ENCODE data around the gene FOSB. TPM values are rescaled to one million over a fixed set of nuclear protein-coding genes. Genes with fewer than 3 reads are reported as not detected.

The FOSB gene
- total and polyA plus RNA-seq, 2 experiments from 2014 or later = 0.55 to 1.9 TPM

DNA sequence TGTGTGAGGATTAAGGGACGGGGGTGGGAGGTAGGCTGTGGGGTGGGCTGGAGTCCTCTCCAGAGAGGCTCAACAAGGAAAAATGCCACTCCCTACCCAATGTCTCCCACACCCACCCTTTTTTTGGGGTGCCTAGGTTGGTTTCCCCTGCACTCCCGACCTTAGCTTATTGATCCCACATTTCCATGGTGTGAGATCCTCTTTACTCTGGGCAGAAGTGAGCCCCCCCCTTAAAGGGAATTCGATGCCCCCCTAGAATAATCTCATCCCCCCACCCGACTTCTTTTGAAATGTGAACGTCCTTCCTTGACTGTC is 5.5 kb downstream of the FOSB start:
- no peaks in the 10 kb centered on the region for H4K20me1 ChIP-seq (replicated peaks; ENCODE audit: insufficient read depth)
- H3F3A ChIP-seq (replicated peaks; ENCODE audit: low read depth) = peaks cover 10% of the 10 kb centered on the region
- no peak overlapping the region for H2AFZ ChIP-seq
- Mint-ChIP-seq H3K4me3 (peak overlapping the region; percentile 56), H3K9me3 (no peaks in the 10 kb centered on the region), H3K27me3 (ENCODE audit: insufficient read depth, low read depth, poor library complexity) (peaks cover 46% of the 10 kb centered on the region), H3K4me1 (peaks cover 31% of the 10 kb centered on the region), H3K36me3 (ENCODE audit: low read depth) (no peaks in the 10 kb centered on the region; the same call in 2 of the 3 replicates), H3K27ac (no peak overlapping the region; the same call in 1 of the 2 replicates)
- peak overlapping the region; percentile 76 for H3K4me3 ChIP-seq
- TF ChIP-seq ETS1 (IDR thresholded peaks at IDR 0.05) = no peak
- TF ChIP-seq, protein P1, sequence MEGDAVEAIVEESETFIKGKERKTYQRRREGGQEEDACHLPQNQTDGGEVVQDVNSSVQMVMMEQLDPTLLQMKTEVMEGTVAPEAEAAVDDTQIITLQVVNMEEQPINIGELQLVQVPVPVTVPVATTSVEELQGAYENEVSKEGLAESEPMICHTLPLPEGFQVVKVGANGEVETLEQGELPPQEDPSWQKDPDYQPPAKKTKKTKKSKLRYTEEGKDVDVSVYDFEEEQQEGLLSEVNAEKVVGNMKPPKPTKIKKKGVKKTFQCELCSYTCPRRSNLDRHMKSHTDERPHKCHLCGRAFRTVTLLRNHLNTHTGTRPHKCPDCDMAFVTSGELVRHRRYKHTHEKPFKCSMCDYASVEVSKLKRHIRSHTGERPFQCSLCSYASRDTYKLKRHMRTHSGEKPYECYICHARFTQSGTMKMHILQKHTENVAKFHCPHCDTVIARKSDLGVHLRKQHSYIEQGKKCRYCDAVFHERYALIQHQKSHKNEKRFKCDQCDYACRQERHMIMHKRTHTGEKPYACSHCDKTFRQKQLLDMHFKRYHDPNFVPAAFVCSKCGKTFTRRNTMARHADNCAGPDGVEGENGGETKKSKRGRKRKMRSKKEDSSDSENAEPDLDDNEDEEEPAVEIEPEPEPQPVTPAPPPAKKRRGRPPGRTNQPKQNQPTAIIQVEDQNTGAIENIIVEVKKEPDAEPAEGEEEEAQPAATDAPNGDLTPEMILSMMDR (conservative IDR thresholded peaks at IDR 0.05; ENCODE audit: low read depth in 2 of 2) = no peak
- TF ChIP-seq STAT1 (IDR thresholded peaks at IDR 0.05; ENCODE audit: unreplicated experiment) = no peak
- no peak for TF ChIP-seq EZH2 (IDR thresholded peaks at IDR 0.05; ENCODE audit: low read depth, unreplicated experiment)
- no peak for TF ChIP-seq EZH2phosphoT487 (IDR thresholded peaks at IDR 0.05; ENCODE audit: unreplicated experiment)
- TF ChIP-seq, protein P2, sequence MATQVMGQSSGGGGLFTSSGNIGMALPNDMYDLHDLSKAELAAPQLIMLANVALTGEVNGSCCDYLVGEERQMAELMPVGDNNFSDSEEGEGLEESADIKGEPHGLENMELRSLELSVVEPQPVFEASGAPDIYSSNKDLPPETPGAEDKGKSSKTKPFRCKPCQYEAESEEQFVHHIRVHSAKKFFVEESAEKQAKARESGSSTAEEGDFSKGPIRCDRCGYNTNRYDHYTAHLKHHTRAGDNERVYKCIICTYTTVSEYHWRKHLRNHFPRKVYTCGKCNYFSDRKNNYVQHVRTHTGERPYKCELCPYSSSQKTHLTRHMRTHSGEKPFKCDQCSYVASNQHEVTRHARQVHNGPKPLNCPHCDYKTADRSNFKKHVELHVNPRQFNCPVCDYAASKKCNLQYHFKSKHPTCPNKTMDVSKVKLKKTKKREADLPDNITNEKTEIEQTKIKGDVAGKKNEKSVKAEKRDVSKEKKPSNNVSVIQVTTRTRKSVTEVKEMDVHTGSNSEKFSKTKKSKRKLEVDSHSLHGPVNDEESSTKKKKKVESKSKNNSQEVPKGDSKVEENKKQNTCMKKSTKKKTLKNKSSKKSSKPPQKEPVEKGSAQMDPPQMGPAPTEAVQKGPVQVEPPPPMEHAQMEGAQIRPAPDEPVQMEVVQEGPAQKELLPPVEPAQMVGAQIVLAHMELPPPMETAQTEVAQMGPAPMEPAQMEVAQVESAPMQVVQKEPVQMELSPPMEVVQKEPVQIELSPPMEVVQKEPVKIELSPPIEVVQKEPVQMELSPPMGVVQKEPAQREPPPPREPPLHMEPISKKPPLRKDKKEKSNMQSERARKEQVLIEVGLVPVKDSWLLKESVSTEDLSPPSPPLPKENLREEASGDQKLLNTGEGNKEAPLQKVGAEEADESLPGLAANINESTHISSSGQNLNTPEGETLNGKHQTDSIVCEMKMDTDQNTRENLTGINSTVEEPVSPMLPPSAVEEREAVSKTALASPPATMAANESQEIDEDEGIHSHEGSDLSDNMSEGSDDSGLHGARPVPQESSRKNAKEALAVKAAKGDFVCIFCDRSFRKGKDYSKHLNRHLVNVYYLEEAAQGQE (IDR thresholded peaks at IDR 0.05; ENCODE audit: unreplicated experiment) = no peak
- TF ChIP-seq CREB1 (CRISPR knock-in tag; IDR thresholded peaks at IDR 0.05; ENCODE audit: low read depth) = no peak
- TF ChIP-seq, protein P3, sequence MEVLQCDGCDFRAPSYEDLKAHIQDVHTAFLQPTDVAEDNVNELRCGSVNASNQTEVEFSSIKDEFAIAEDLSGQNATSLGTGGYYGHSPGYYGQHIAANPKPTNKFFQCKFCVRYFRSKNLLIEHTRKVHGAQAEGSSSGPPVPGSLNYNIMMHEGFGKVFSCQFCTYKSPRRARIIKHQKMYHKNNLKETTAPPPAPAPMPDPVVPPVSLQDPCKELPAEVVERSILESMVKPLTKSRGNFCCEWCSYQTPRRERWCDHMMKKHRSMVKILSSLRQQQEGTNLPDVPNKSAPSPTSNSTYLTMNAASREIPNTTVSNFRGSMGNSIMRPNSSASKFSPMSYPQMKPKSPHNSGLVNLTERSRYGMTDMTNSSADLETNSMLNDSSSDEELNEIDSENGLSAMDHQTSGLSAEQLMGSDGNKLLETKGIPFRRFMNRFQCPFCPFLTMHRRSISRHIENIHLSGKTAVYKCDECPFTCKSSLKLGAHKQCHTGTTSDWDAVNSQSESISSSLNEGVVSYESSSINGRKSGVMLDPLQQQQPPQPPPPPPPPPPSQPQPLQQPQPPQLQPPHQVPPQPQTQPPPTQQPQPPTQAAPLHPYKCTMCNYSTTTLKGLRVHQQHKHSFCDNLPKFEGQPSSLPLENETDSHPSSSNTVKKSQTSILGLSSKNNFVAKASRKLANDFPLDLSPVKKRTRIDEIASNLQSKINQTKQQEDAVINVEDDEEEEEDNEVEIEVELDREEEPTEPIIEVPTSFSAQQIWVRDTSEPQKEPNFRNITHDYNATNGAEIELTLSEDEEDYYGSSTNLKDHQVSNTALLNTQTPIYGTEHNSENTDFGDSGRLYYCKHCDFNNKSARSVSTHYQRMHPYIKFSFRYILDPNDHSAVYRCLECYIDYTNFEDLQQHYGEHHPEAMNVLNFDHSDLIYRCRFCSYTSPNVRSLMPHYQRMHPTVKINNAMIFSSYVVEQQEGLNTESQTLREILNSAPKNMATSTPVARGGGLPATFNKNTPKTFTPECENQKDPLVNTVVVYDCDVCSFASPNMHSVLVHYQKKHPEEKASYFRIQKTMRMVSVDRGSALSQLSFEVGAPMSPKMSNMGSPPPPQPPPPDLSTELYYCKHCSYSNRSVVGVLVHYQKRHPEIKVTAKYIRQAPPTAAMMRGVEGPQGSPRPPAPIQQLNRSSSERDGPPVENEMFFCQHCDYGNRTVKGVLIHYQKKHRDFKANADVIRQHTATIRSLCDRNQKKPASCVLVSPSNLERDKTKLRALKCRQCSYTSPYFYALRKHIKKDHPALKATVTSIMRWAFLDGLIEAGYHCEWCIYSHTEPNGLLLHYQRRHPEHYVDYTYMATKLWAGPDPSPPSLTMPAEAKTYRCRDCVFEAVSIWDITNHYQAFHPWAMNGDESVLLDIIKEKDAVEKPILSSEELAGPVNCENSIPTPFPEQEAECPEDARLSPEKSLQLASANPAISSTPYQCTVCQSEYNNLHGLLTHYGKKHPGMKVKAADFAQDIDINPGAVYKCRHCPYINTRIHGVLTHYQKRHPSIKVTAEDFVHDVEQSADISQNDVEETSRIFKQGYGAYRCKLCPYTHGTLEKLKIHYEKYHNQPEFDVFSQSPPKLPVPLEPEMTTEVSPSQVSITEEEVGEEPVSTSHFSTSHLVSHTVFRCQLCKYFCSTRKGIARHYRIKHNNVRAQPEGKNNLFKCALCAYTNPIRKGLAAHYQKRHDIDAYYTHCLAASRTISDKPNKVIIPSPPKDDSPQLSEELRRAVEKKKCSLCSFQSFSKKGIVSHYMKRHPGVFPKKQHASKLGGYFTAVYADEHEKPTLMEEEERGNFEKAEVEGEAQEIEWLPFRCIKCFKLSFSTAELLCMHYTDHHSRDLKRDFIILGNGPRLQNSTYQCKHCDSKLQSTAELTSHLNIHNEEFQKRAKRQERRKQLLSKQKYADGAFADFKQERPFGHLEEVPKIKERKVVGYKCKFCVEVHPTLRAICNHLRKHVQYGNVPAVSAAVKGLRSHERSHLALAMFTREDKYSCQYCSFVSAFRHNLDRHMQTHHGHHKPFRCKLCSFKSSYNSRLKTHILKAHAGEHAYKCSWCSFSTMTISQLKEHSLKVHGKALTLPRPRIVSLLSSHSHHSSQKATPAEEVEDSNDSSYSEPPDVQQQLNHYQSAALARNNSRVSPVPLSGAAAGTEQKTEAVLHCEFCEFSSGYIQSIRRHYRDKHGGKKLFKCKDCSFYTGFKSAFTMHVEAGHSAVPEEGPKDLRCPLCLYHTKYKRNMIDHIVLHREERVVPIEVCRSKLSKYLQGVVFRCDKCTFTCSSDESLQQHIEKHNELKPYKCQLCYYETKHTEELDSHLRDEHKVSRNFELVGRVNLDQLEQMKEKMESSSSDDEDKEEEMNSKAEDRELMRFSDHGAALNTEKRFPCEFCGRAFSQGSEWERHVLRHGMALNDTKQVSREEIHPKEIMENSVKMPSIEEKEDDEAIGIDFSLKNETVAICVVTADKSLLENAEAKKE (CRISPR knock-in tag; IDR thresholded peaks at IDR 0.05) = no peak
- no peak for TF ChIP-seq NANOG (IDR thresholded peaks at IDR 0.05; ENCODE audit: borderline replicate concordance)
- TF ChIP-seq ZNF114 (CRISPR knock-in tag; IDR thresholded peaks at IDR 0.05) = no peak
- TF ChIP-seq ZNF331 (CRISPR knock-in tag; IDR thresholded peaks at IDR 0.05; ENCODE audit: low read depth) = no peak
- no peak for TF ChIP-seq JUNB (IDR thresholded peaks at IDR 0.05; ENCODE audit: unreplicated experiment)
- no peak for TF ChIP-seq POLR2AphosphoS5 (IDR thresholded peaks at IDR 0.05; ENCODE audit: low read depth)
- H3K27ac ChIP-seq (ENCODE audit: low read depth) = no peak overlapping the region
- H3K36me3 ChIP-seq (ENCODE audit: insufficient read depth) = no peaks in the 10 kb centered on the region
- no peaks in the 10 kb centered on the region for H3K9me2 ChIP-seq (ENCODE audit: insufficient read depth)
- H3K4me1 ChIP-seq (ENCODE audit: insufficient read depth) = peaks cover 21% of the 10 kb centered on the region; the same call in 1 of the 2 replicates
- no peaks in the 10 kb centered on the region for H3K79me2 ChIP-seq (replicated peaks; ENCODE audit: insufficient read depth)
- DNase-seq (ENCODE audit: low spot score) (no peak), ATAC-seq (no peak)
- peaks cover 58% of the 10 kb centered on the region for H3K27me3 ChIP-seq (ENCODE audit: insufficient read depth)
- H3K4me2 ChIP-seq = peak overlapping the region; percentile 93

All from GM23338 (cell line).